KBM-7 (cell line): ENCODE data around the gene ENAH.
"Not testable (repeated sequence)": the region's sequence is repeated elsewhere in the genome, so short reads cannot be mapped to it uniquely, and the experiment has no call there.

Experiments
- DNase-seq: peaks from one replicate; pipeline ENCODE4 v3.0.0-alpha.2; 2015
- in situ Hi-C: fragments of 300-500 bp; cut with MboI; formaldehyde crosslinking; loops from 2 replicates; pipeline ENCODE4 v1.14.3; 2020; ENCODE audit warnings: low sequenced_read_pairs, low pct_unique_long_range_greater_than_20kb, mixed read lengths

Gene ENAH

DNA sequence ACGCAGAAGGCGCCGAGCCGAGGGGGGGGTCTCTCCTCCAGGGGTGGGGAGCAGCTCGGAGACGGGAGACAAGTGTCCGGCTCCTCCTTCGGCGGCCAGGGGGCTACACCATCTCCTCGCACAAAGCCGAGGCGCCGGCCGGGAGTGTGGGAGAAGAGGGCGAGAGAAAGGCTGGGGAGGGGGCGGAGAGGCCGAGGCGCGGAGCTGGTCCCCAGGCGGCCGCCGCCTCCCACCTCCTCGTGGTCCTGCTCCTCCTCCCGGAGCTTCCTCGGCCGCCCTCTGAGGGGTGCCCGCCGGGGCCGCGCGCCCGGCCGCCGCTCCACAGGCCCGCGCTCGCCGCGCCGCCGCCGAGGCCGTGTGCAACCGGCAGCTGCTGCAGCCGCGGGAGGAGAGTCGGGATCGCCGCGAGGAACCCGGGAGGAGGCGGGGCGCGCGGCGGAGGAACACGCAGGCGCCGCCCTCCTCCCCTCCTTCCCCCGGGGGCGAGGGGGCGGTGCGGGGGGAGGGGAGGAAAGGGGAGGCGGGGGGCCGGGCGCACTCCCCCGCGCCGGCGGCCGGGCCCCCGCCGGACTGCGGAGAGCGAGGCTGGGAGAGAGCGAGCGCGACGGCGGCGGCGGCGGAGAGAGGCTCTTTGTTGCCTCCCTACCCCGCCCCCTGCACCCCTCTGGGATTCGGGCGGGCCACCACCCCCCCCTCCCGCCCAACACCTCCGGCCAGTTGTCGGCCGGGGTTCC, at the start of gene ENAH:
TSS of gene ENAH (minus strand) at position 395 of the 734 bp plus-strand sequence. CDS start 433 bp downstream, outside the sequence.
- in situ Hi-C loops = no loop called here
- peak; percentile 30 for DNase-seq

DNA sequence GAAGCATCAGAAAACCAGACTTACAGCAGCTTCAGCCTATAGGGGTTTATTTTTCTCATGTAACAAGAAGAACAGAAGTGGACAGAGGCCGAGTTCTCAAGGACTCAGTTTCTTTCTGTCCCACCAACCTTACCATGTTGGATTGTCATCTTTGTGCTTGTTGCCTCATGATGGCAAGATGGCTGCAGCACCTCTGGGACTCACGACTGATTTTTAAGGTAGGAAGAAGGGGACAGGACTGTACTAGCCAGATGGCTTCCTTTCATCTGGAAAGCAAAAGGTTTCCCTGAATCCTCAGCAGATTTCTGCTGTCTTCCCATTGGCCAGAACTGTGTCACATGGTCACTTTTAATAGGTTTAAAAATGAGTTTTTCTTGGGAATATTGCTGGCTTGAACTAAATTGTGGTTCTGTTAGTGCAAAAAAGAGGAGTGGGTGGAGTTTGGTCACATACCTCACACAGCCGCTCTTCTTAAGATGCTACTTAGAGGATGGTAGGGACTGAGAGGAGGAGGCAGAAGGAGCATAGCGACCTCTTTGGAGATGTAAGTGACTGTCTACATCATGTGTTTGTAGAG, 48.1 kb upstream of the ENAH start:
- DNase-seq = no peak
- in situ Hi-C loops = no loop called here

DNA sequence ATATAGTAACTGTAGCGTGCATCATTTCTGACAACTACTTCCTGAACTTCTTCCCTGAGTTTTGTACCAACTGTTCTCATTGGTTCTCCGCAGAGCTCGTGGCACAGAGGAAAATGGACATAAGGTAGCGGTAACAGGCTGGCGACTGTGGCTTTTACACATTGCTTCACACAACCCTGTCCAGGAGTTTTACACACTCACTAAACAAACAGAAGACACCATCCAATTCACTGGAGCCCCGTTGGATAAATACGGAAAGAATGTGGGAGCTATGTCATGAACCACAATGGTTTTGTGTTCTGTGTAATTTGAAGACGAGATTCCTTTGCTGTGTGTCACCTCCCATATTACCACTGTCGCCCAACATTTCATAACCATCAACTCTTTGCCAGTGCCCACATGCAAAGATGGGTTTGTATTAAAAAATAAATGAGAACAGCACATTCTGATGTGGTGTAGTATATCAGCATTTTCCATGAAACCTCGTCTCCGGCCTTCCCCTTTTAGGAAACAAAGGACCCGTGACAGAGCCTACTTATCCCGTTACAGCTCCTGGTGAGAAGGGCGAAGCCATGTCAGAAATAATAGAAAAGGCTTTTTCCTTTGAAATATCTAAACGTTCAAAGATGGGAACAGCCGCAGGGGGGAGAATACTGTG, 47.4 kb upstream of the ENAH start:
- in situ Hi-C loops = no loop called here
- peak; percentile 11 for DNase-seq

DNA sequence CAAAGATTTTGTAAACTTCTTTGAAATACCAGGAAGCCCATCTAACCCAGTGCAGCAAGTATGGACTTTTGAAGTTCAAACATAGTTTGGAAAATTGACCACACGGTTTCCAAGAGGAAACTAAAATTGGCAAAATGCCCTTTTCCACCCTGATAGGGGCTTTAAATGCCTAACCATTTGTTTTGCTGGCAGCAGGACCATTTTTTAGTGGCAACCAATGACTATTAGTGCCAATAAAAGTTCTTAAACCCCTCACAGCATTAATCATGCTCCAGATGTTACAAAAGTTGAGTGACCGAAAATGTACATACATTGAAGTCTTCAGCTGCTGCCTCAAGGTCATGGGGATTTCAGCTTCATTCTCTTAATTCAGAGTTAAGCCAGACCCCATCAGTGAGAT, 46.4 kb upstream of the ENAH start:
- in situ Hi-C loops = no loop called here
- DNase-seq = no peak

DNA sequence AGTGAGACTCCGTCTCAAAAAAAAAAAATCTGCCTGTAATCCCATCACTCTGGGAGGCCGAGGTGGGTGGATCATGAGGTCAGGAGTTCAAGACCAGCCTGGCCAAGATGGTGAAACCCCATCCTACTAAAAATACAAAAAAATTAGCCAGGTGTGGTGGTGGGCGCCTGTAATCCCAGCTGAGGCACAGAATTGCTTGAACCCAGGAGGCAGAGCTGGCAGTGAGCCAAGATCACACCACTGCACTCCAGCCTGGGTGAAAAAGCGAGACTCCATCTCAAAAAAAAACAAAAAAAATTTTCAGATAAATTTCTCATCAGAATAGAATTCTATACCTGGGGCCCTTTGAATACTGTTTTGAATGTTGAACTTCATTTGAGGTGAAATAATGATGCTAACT, 45.3 kb upstream of the ENAH start:
- in situ Hi-C loops, DNase-seq: not testable (repeated sequence)

DNA sequence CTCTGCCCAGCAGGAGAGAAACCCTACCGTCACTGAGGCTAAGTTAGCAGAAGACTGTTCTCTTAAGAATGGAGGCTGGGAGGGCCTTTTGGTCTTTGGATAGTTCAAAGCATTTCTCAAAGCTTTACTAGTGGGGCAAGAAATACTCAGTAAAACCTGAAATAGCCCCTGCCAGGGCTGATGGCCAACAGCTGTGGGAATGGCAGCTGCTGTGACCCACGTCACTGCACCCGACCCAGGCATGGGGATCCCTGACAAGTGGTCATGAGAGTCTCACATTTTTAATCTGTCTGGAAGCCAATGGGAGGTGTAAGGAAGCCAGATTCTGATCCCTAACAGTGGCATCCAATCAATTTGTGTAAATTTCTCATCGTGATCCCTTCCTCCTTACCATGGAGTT, 44.5 kb upstream of the ENAH start:
- in situ Hi-C loops = no loop called here

DNA sequence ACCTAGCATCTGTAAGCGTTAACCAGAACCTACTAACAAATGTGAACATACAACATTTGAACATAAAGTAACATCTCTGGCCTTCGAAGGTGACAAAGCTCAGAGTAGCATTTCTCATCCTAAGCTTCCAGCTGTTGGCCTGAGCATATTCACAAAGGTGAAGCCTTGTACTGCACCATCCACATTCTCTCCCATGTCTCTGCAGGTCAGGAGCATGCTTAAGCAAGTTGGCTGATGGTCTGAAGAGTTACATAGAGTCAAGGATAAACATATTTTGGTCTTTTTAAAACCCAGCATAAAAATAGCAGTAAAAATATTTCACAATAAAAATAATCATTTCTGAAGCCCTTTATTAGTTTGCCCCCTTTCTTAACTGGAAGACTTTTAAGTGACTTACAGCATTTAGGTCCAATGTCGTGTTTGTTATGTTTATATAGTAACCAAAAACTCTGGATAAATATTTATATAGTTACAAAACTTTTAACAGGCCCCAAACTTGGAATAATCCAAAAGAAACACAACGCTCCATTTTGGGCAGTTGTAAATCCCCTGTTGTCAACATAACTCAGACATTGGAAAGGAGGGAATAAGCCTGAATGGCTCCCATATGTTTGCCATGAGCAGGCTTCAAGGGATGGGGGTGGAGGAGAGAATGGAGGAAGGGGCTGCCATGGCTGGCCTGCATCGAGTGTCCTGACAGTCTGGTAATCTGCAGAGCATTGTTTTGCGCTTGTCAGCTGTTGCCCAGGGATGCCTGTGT, 42.8 kb upstream of the ENAH start:
- in situ Hi-C loops = no loop called here
- DNase-seq = no peak

More for the DNA sequence above, 44.5 kb upstream of the ENAH start:
- DNase-seq = no peak

DNA sequence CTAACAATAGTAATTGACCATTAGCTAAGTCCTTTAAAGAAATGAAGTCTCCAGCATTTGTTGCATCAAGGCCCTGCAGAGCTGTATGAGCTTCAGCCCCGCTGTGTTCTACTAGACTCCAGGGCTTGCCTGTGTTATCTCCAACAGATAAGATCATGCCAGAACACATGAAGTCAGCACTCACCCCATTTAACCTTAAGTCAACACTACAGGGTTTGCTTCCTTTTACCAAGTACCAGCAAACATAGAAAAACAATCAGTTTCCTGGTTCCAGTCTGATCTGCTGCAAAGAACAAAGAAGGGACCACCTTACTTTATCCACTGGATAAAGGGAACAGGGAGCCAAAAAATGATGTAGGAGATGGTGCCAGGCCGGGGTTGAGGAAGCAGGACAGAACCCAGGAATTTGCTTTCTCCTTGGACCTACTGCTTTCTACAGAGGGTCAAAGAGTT, 41.3 kb upstream of the ENAH start:
- peak; percentile 20 for DNase-seq
- in situ Hi-C loops = no loop called here

DNA sequence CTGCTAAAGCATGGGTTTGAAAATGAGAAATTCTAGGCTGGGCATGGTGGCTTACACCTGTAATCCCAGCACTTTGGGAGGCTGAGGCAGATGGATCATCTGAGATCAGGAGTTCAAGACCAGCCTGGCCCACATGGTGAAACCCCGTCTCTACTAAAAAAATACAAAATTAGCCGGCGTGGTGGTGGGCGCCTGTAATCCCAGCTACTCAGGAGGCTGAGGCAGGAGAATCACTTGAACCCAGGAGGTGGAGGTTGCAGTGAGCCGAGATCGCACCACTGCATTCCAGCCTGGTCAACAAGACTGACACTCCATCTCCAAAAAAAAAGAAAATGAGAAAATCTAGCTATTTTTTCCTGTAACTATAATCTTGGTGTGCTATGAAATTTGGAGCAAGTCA, 40.8 kb upstream of the ENAH start:
- DNase-seq, in situ Hi-C loops: not testable (repeated sequence)

DNA sequence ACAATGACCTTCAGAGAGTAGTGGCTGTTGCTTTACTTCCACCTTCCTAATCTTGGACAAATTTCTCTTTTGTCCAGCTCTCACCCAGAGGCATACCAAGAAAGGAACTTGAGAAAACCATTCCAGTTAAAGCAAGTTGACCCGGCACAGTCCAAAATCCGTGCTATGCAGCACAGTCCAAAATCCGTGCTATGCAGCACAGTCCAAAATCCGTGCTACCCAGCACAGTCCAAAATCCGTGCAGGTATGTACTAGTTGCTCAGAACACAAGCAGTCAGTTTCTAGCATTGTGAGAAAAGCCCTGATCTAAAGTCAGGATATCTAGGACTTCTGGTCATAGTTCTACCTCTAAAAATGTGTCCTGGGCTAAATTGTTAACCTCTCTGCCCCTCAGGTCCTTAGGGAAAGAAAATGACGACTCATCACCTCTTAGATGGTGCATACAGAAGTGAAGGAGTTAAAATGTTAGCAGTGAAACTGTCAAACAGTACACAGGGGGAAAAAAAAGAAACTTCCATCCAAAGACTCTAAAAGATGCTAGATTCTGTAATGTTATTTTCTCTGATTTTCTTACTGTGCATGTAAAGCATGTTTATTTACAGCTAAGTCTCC, 40.3 kb upstream of the ENAH start:
- no peak for DNase-seq
- in situ Hi-C loops = no loop called here

DNA sequence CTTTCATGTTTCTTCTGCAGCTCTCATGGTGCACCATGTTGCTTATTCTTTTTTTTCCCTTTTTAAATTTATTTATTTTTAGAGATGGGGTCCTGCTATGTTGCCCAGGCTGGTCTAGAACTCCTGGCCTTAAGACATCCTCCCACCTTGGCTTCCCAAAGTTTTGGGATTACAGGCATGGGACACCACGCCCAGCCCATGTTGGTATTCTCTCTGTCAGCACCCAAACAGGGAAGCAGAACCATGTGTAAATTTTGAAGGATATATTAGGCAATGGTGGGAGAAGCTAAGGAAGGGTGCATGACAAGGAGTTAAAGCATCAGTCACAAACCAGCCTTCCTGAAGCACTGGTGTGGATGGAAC, 39.6 kb upstream of the ENAH start:
- DNase-seq = no peak
- in situ Hi-C loops = no loop called here

DNA sequence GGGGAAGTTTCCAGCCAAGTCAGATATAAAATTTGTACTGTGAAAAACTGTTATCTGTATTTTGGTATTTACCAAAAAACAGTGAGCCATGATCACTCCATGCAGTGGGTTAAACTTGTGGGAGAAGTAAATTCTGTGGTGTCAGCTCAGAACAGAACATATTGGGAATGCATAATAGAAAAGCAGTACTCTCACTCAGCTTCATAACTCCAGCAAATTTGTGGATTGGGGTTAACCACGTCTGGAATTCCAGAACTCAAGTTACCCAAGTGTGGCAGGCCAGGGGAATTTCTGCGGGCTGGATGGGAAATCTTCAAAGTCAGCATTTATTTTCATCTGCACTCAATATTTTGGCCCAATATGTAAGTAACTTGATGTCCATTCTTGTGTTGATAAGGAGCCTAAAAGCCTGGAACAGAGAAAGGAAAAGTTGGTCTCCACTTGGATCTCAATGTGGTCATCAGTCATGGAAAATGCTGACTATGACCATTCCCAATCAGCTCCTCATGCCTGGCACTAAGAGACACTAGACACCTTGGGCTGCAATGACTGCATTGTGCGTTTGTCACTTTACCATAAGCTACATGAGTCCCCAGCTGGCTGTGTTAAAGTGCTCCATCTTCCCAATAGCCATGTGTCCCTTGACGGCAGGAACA, 39.1 kb upstream of the ENAH start:
- no peak for DNase-seq
- in situ Hi-C loops = no loop called here

DNA sequence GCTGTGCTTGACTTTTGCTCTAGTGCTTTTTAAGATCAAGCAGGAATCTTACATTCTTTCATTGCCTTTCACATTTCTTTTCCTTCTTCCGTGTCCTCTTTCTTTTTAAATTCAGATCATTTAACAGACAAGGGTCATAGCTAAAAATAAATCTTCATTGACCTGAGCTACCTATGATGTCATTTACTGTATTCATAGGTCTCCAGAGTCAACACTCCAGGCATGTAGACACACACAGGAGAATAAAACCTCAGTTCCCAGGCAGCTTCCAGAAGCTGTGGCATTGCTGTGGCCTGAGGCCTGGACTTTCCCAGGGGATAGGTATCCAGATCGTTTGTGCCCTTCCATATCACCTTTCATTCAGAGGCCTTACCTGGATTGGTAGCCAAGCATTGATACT, 38.5 kb upstream of the ENAH start:
- in situ Hi-C loops = no loop called here
- DNase-seq = no peak

DNA sequence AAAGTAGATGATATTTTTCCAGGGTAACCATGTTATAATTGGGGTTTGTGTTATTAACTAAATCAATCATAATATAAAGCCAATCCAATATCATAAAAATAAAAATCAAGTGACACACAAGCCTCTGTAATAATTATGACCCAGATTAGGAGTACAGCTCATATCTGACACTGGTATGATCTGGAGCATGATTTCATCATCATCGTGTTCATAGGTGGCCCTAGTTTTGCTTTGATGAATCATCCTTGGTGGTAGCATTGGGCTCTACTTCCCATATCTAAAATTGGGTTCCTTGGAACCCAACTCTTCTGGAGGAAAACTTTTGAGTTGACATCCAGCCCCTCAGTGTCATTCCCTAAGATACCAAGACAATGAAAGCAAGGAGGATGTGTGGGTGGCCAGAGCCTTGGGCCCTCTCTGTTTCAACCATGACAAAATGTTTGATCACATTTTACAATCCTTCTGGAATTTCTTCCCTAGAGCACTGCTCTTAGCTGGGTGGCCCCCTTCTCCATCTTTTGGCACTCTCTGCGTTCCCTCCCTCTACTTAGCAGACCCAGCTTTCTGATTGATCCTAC, 37.0 kb upstream of the ENAH start:
- in situ Hi-C loops = no loop called here
- no peak for DNase-seq

DNA sequence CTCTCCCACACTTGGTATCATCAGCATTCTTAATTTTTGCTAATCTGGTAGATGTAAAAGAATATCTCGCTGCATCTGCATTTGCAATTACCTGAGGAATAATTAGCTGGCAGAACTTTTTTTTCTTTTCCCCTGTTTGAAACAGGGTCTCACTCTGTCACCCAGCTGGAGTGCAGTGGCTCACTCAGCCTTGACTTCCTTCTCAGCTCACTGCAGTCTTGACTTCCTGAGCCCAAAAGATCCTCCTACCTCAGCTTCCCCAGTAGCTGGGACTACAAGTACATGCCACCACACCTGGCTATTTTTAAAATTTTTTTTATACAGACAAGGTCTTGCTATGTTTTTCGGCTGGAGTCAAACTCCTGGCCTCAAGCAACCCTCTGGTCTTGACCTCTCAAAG, 35.4 kb upstream of the ENAH start:
- in situ Hi-C loops = no loop called here
- DNase-seq = no peak

DNA sequence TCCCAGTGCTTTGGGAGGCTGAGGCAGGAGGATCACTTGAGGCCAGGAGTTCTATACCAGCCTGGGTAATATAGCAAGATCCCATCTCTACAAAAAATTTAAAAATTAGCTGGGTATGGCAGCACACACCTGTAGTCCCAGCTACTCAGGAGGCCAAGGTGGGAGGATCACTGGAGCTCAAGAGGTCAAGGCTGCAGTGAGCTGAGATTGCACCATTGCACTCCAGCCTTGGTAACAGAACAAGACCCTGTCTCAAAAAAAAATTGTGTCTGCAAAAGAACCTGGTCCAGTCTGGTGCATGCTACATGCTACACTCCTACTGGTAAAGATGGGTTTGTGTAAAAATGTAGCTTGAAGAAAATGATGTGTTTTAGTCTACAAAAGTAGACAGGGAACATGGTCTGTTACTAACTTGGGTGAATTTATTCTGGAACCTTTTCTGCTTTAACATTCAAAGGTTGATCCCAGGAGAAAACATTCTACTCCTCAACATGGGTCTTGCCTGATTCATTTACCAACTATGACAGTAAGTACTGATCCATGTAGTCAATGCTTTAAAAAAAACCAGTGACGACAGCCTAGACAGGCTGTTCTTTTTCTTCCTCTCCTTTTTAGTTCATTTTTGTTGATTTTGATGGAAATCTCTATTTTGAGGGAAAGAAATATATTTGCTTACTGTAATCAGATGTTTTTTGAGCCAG, 32.7 kb upstream of the ENAH start:
- in situ Hi-C loops = no loop called here
- no peak for DNase-seq

DNA sequence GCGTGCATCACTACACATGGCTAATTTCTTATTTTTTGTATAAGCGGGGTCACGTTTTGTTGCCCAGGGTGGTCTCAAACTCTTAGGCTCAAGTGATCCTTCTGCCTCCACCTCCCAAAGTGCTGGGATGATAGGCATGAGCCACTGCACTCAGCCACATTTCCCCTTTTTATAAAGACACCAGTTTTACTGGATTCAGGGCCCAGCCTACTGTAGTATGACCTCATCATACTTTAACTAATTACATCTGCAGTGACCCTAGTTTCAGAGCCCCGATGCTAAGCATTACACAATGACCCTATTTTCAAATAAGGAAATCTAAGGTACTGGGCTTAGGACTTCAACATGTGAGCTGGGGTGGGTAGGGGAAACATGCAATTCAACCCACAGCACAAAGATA, 31.8 kb upstream of the ENAH start:
- DNase-seq = no peak
- in situ Hi-C loops = no loop called here

DNA sequence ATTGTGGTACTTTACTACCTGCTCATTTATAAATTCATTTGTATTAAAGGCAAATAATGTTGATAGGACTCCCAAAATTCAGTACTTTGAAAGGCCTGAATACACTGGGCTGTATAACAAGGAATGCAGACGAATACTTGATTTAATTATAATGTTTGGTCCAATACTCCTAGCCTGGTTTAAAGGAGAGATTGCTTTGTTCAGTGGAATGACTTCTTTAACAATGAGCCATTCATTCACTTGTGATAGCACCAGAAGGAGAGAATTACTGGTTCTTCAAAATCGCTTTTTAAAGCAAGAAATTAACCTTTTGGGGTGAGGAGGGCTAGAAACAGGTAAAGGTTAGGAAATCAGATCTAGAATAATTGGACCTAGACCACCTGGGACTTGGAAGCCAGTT, 28.3 kb upstream of the ENAH start:
- in situ Hi-C loops = no loop called here
- DNase-seq = no peak
